ENCODE data around the gene PCSK7.
"Not testable (repeated sequence)": the region's sequence is repeated elsewhere in the genome, so short reads cannot be mapped to it uniquely, and the experiment has no call there.

- TF ChIP-seq, protein P1, sequence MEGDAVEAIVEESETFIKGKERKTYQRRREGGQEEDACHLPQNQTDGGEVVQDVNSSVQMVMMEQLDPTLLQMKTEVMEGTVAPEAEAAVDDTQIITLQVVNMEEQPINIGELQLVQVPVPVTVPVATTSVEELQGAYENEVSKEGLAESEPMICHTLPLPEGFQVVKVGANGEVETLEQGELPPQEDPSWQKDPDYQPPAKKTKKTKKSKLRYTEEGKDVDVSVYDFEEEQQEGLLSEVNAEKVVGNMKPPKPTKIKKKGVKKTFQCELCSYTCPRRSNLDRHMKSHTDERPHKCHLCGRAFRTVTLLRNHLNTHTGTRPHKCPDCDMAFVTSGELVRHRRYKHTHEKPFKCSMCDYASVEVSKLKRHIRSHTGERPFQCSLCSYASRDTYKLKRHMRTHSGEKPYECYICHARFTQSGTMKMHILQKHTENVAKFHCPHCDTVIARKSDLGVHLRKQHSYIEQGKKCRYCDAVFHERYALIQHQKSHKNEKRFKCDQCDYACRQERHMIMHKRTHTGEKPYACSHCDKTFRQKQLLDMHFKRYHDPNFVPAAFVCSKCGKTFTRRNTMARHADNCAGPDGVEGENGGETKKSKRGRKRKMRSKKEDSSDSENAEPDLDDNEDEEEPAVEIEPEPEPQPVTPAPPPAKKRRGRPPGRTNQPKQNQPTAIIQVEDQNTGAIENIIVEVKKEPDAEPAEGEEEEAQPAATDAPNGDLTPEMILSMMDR (IDR thresholded peaks at IDR 0.05): not testable (repeated sequence)
- not testable (repeated sequence) for TF ChIP-seq POLR2A (IDR thresholded peaks at IDR 0.05)
Measured at GRCh38 chr11:117264624-117265323, 32.9 kb upstream of the PCSK7 start.
